Osteocyte (in vitro differentiated cells): Measurements from ENCODE around the gene IMMP2L. TPM values are rescaled to one million over a fixed set of nuclear protein-coding genes. Genes with fewer than 3 reads are reported as not detected.
"Not testable (repeated sequence)": the region's sequence is repeated elsewhere in the genome, so short reads cannot be mapped to it uniquely, and the experiment has no call there.

Experiments used
- DNase-seq: peaks from one replicate; pipeline ENCODE4 v3.0.0; 2021; ENCODE audit warnings: mixed read lengths; ENCODE audit not compliant: unreplicated experiment; ENCODE audit errors: extremely low spot score
- H3K27ac Mint-ChIP-seq: one replicate; pipeline ENCODE4 v1.8.0; 2021; ENCODE audit warnings: mild to moderate bottlenecking, mixed read lengths; ENCODE audit not compliant: unreplicated experiment
- H3K27me3 Mint-ChIP-seq: one replicate; pipeline ENCODE4 v1.8.0; 2021; ENCODE audit warnings: mixed read lengths; ENCODE audit not compliant: unreplicated experiment
- H3K36me3 Mint-ChIP-seq: one replicate; pipeline ENCODE4 v1.8.0; 2021; ENCODE audit warnings: mixed read lengths; ENCODE audit not compliant: unreplicated experiment
- H3K4me1 Mint-ChIP-seq: one replicate; pipeline ENCODE4 v1.8.0; 2021; ENCODE audit warnings: mixed read lengths; ENCODE audit not compliant: unreplicated experiment
- H3K4me3 Mint-ChIP-seq: one replicate; pipeline ENCODE4 v1.8.0; 2021; ENCODE audit warnings: mild to moderate bottlenecking, moderate library complexity, mixed read lengths; ENCODE audit not compliant: unreplicated experiment
- H3K9me3 Mint-ChIP-seq: one replicate; pipeline ENCODE4 v1.8.0; 2021; ENCODE audit warnings: mixed read lengths; ENCODE audit not compliant: unreplicated experiment
- total RNA-seq: library from RNA; stranded (reverse); gene quantifications from 2 replicates; pipeline ENCODE4 v1.2.1, GENCODE V29; 2021
- TF ChIP-seq, protein P1 (sequence below): fragments of 200-600 bp; sonication (generic); IDR thresholded peaks from 2 replicates; pipeline ENCODE4 v1.5.0; 2021; ENCODE audit warnings: antibody characterized with exemption, mild to moderate bottlenecking, moderate library complexity

IMMP2L gene
- total RNA-seq, 1 donor from 2014 or later, result 15.6 TPM

DNA sequence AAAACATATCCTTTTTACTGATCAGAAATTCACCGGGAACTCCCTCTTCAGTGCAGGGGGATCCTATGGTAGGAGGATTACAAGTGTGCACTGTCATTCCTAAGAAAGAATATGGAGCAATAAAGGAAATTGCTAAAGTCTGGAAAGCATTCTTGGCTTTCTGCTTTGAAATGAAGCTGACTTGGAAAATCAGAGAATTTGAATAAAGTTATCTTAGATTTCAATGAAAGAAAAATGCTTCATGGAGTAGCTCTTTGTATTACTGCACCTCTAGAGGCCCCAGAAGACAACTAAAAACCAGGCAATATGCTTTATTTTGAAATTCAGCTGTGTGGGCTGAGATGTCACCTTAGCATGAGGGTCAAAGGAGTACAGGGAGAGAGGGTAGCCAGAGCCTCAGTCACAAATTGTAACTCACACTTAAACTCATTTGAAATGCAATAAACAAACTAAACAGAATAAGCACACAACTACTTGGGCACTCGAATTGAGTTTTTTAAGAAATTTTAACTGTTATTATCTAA lies 102.5 kb downstream of the IMMP2L start:
- Mint-ChIP-seq H3K27me3 (no peaks in the 10 kb centered on the region), H3K27ac (no peak overlapping the region), H3K4me3 (no peak overlapping the region), H3K4me1 (peaks cover 20% of the 10 kb centered on the region), H3K9me3 (no peaks in the 10 kb centered on the region), H3K36me3 (no peaks in the 10 kb centered on the region)
- DNase-seq, result no peak
- TF ChIP-seq, protein P1, sequence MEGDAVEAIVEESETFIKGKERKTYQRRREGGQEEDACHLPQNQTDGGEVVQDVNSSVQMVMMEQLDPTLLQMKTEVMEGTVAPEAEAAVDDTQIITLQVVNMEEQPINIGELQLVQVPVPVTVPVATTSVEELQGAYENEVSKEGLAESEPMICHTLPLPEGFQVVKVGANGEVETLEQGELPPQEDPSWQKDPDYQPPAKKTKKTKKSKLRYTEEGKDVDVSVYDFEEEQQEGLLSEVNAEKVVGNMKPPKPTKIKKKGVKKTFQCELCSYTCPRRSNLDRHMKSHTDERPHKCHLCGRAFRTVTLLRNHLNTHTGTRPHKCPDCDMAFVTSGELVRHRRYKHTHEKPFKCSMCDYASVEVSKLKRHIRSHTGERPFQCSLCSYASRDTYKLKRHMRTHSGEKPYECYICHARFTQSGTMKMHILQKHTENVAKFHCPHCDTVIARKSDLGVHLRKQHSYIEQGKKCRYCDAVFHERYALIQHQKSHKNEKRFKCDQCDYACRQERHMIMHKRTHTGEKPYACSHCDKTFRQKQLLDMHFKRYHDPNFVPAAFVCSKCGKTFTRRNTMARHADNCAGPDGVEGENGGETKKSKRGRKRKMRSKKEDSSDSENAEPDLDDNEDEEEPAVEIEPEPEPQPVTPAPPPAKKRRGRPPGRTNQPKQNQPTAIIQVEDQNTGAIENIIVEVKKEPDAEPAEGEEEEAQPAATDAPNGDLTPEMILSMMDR, result no peak

DNA sequence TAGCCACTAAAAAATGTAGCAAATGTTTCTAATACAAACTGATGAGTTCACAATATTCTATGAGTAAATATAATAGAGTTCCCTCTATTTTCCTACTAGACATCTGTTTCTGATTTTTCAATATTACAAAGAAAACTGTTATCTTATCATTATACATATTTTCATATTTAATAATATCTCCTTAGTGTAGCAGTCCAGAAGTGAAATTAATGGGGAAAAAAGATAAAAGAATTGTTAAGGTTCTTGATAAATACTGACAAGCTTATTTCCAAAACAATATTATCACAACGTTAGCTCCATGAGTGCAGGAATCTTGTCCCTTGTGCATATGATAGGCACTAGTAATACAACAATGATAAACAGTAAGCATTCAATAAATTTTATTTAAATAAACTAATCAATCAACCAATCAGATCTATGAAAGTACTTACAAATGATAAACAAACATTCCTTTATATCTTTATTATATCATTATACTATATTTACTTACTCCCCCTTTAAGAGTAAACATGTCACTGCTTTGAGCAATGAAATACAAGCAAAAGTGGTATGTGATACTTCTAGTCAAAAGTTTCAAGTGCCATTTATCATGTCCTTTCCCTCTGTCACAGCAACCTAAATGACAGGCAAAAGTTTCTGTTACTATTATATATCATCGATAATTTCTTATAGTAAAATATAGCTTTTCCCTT lies 103.1 kb downstream of the IMMP2L start:
- no peaks in the 10 kb centered on the region for H3K9me3 Mint-ChIP-seq
- H3K27ac Mint-ChIP-seq, result no peak overlapping the region
- no peaks in the 10 kb centered on the region for H3K27me3 Mint-ChIP-seq
- peaks cover 20% of the 10 kb centered on the region for H3K4me1 Mint-ChIP-seq
- TF ChIP-seq, protein P1, result no peak
- H3K4me3 Mint-ChIP-seq, result no peak overlapping the region
- no peak for DNase-seq
- H3K36me3 Mint-ChIP-seq, result no peaks in the 10 kb centered on the region

DNA sequence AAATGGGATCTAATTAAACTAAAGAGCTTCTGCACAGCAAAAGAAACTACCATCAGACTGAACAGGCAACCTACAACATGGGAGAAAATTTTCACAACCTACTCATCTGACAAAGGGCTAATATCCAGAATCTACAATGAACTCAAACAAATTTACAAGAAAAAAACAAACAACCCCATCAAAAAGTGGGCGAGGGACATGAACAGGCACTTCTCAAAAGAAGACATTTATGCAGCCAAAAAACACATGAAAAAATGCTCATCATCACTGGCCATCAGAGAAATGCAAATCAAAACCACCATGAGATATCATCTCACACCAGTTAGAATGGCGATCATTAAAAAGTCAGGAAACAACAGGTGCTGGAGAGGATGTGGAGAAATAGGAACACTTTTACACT lies 111.6 kb downstream of the IMMP2L start:
- not testable (repeated sequence) for H3K27me3 Mint-ChIP-seq, H3K9me3 Mint-ChIP-seq, DNase-seq

DNA sequence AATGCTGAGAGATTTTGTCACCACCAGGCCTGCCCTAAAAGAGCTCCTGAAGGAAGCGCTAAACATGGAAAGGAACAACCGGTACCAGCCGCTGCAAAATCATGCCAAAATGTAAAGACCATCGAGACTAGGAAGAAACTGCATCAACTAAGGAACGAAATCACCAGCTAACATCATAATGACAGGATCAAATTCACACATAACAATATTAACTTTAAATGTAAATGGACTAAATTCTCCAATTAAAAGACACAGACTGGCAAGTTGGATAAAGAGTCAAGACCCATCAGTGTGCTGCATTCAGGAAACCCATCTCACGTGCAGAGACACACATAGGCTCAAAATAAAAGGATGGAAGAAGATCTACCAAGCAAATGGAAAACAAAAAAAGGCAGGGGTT lies 114.8 kb downstream of the IMMP2L start:
- not testable (repeated sequence) for H3K27me3 Mint-ChIP-seq, H3K4me1 Mint-ChIP-seq, DNase-seq, H3K4me3 Mint-ChIP-seq, H3K9me3 Mint-ChIP-seq, H3K27ac Mint-ChIP-seq, H3K36me3 Mint-ChIP-seq

More for the DNA sequence above, 111.6 kb downstream of the IMMP2L start:
- not testable (repeated sequence) for H3K4me3 Mint-ChIP-seq, H3K4me1 Mint-ChIP-seq, H3K36me3 Mint-ChIP-seq, H3K27ac Mint-ChIP-seq

DNA sequence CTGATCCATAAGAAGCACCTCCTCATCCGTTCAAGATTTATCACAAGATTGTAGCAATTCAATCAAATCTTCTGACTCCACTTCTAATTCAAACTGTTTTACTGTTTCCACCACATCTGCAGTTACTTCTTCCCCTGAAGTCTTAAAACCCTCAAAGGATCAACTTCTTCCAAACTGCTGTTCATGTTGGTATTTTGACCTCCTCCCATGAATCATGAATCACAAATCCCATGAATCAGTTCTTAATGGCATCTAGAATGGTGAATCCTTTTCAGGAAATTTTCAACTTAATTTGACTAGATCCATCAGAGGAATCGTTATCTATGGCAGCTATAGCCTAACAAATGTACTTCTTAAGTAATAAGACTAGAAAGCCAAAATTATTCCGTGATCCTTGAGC lies 122.3 kb downstream of the IMMP2L start:
- Mint-ChIP-seq H3K9me3 (peaks cover under 1% of the 10 kb centered on the region), H3K27me3 (no peaks in the 10 kb centered on the region), H3K4me1 (peaks cover 22% of the 10 kb centered on the region), H3K4me3 (no peak overlapping the region), H3K27ac (no peak overlapping the region), H3K36me3 (no peaks in the 10 kb centered on the region)
- DNase-seq, result no peak
- TF ChIP-seq, protein P1, result no peak

DNA sequence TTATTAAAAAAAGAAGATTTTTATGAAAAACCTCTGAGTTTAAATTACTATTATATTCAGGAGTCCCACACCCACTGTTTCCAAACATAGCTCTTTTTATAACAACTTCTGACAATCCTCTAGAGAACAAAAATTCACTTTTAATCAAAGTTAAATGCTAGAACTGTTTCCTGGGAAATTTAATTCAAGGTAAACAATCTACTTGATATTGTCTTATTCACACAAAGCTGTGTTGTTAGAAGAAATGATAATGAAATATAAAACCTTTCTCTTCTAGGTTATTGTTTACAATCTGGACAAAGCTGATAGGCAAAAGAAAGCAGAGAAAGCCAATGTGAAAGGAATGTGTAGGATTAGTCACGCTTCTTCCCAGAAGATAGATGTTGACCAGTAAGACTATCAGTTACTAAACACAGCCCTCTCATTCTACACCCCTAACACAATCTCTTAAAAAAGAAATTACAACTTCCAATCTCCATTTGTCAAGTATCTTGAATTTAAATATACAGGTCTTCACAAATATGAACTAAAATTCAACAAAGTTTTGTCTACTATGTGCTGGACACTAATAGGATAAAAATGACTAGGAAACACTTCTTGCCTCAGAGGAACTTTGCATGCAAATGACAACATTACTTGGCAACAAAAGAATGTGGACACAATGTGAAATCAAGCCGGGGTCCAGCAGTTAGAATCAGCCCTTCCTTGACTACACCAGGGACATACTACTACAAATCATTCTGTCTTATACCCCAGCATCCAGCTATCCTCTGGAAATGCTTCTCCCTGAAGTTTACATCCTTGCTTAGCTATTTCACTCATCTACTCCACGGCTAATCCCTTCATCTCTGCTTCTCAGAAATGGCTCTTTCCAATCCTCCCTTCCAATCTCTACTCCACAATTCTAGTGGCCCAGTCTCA lies 123.7 kb downstream of the IMMP2L start:
- H3K4me3 Mint-ChIP-seq, result no peak overlapping the region
- DNase-seq, result no peak

More for the DNA sequence above, 123.7 kb downstream of the IMMP2L start:
- Mint-ChIP-seq H3K27ac (peak overlapping the region; percentile 83), H3K9me3 (peaks cover 6% of the 10 kb centered on the region), H3K27me3 (no peaks in the 10 kb centered on the region), H3K36me3 (no peaks in the 10 kb centered on the region), H3K4me1 (peaks cover 22% of the 10 kb centered on the region)
- TF ChIP-seq, protein P1, result no peak
